Calu3 (cell line): ENCODE data around the gene TYMS. TPM values are rescaled to one million over a fixed set of nuclear protein-coding genes. Genes with fewer than 3 reads are reported as not detected.

ENCODE experiments used
- BruUV-seq: library from RNA; stranded (reverse); fragments of 400-500 nt; replicated peaks from 2 replicates; lab custom pipeline; 2021; lab: Mats Ljungman, UMichigan
- CTCF ChIA-PET: fragments of 300-600 bp; sonication (Branson Sonifier 250); formaldehyde crosslinking; loops from one replicate; lab custom pipeline; 2022; ENCODE audit warnings: antibody characterized with exemption; lab: Charles Lee
- DNase-seq: peaks from one replicate; pipeline ENCODE4 v3.0.0; 2022
- H3K27ac Mint-ChIP-seq: one replicate; pipeline ENCODE4 v1.8.0; 2022; ENCODE audit warnings: mixed read lengths; ENCODE audit not compliant: unreplicated experiment
- H3K27me3 Mint-ChIP-seq: one replicate; pipeline ENCODE4 v1.8.0; 2022; ENCODE audit warnings: mixed read lengths; ENCODE audit not compliant: unreplicated experiment
- H3K36me3 Mint-ChIP-seq: one replicate; pipeline ENCODE4 v1.8.0; 2022; ENCODE audit warnings: mild to moderate bottlenecking, moderate library complexity, mixed read lengths; ENCODE audit not compliant: insufficient read depth, unreplicated experiment
- H3K4me1 Mint-ChIP-seq: one replicate; pipeline ENCODE4 v1.8.0; 2022; ENCODE audit warnings: mild to moderate bottlenecking, low read depth, mixed read lengths; ENCODE audit not compliant: unreplicated experiment
- H3K4me3 Mint-ChIP-seq: one replicate; pipeline ENCODE4 v1.8.0; 2022; ENCODE audit warnings: mild to moderate bottlenecking, low read depth, moderate library complexity, mixed read lengths; ENCODE audit not compliant: unreplicated experiment
- H3K9me3 Mint-ChIP-seq: one replicate; pipeline ENCODE4 v1.8.0; 2022; ENCODE audit warnings: low read depth, mixed read lengths; ENCODE audit not compliant: unreplicated experiment
- CTCF ChIP-seq: fragments of 200-600 bp; IDR thresholded peaks from one replicate; pipeline ENCODE4 v1.8.0; 2022; ENCODE audit warnings: antibody characterized with exemption; ENCODE audit not compliant: unreplicated experiment
- intact Hi-C: fragments of 100-400 bp; cut with micrococcal nuclease; formaldehyde crosslinking; loops from one replicate; pipeline ENCODE4 v1.10.0; 2022; ENCODE audit not compliant: unreplicated experiment
- total RNA-seq: library from RNA; stranded (reverse); gene quantifications from 2 replicates; pipeline ENCODE4 v1.2.3, GENCODE V29; 2022

The TYMS gene
- total RNA-seq, 1 experiment from 2014 or later, result 84.1 TPM

- no peak overlapping the region for H3K27ac Mint-ChIP-seq
- peaks cover 18% of the 10 kb centered on the region for H3K36me3 Mint-ChIP-seq
- H3K27me3 Mint-ChIP-seq, result no peaks in the 10 kb centered on the region
- TF ChIP-seq CTCF, result no peak
- no peak overlapping the region for H3K4me3 Mint-ChIP-seq
- intact Hi-C loops, result no loop called here
- peaks cover 9% of the 10 kb centered on the region for H3K4me1 Mint-ChIP-seq
- H3K9me3 Mint-ChIP-seq, result no peaks in the 10 kb centered on the region
- no TSS peak for BruUV-seq
- DNase-seq, result no peak
- CTCF ChIA-PET, result no interaction called here
These were observed 3.9 kb upstream of the TYMS start for GRCh38 chr18:653512-653911.

- H3K36me3 Mint-ChIP-seq, result peaks cover 28% of the 10 kb centered on the region
- peaks cover 9% of the 10 kb centered on the region for H3K4me1 Mint-ChIP-seq
- BruUV-seq, result no TSS peak
- CTCF ChIA-PET, result no interaction called here
- H3K9me3 Mint-ChIP-seq, result no peaks in the 10 kb centered on the region
- H3K4me3 Mint-ChIP-seq, result no peak overlapping the region
- no peaks in the 10 kb centered on the region for H3K27me3 Mint-ChIP-seq
- no peak overlapping the region for H3K27ac Mint-ChIP-seq
- DNase-seq, result no peak
- intact Hi-C loops, result no loop called here
- TF ChIP-seq CTCF, result no peak
These were observed 2.9 kb upstream of the TYMS start for GRCh38 chr18:654601-655000.

- H3K4me3 Mint-ChIP-seq, result no peak overlapping the region
- H3K9me3 Mint-ChIP-seq, result no peaks in the 10 kb centered on the region
- no peaks in the 10 kb centered on the region for H3K27me3 Mint-ChIP-seq
- DNase-seq, result no peak
- peak overlapping the region; percentile 23 for H3K27ac Mint-ChIP-seq
- CTCF ChIA-PET, result no interaction called here
- no peak for TF ChIP-seq CTCF
- H3K36me3 Mint-ChIP-seq, result peaks cover 35% of the 10 kb centered on the region
- H3K4me1 Mint-ChIP-seq, result peaks cover 9% of the 10 kb centered on the region
- intact Hi-C loops, result no loop called here
- BruUV-seq, result TSS peak; percentile 29
These were observed 2.0 kb upstream of the TYMS start for GRCh38 chr18:655445-655844.

GRCh38 chr18:658001-658946 is 821 bp downstream of the TYMS start:
- peaks cover 42% of the 10 kb centered on the region for H3K36me3 Mint-ChIP-seq
- peak; percentile 91 for DNase-seq
- TF ChIP-seq CTCF, result no peak
- CTCF ChIA-PET, result interaction anchor here (0.6 to 1.6 kb wide), 8 partner anchors 11 to 599 kb away, joined by 3 to 5 read pairs (median 4); partner anchors contain the start of gene ENOSF1
- H3K27me3 Mint-ChIP-seq, result no peaks in the 10 kb centered on the region
- intact Hi-C loops, result no loop called here
- TSS peak; percentile 23 for BruUV-seq
- peak overlapping the region; percentile 17 for H3K27ac Mint-ChIP-seq
- peaks cover 9% of the 10 kb centered on the region for H3K4me1 Mint-ChIP-seq
- peaks cover 3% of the 10 kb centered on the region for H3K9me3 Mint-ChIP-seq
- H3K4me3 Mint-ChIP-seq, result peak overlapping the region; percentile 78
